Myocyte (in vitro differentiated cells): ENCODE results near the gene USP10. TPM values are rescaled to one million over a fixed set of nuclear protein-coding genes. Genes with fewer than 3 reads are reported as not detected.
"Not testable (repeated sequence)": the region's sequence is repeated elsewhere in the genome, so short reads cannot be mapped to it uniquely, and the experiment has no call there.

Experiments used
- DNase-seq: peaks from one replicate; pipeline ENCODE4 v3.0.0-alpha.2; 2012; ENCODE audit warnings: low read depth
- total RNA-seq: library from RNA; depleted of rRNA; stranded (reverse); fragments of >200 nt; gene quantifications from 2 replicates; pipeline ENCODE4 v1.2.3, GENCODE V29; 2014

Gene USP10
- total RNA-seq, 1 donor from 2014 or later: 53.2 TPM

DNA sequence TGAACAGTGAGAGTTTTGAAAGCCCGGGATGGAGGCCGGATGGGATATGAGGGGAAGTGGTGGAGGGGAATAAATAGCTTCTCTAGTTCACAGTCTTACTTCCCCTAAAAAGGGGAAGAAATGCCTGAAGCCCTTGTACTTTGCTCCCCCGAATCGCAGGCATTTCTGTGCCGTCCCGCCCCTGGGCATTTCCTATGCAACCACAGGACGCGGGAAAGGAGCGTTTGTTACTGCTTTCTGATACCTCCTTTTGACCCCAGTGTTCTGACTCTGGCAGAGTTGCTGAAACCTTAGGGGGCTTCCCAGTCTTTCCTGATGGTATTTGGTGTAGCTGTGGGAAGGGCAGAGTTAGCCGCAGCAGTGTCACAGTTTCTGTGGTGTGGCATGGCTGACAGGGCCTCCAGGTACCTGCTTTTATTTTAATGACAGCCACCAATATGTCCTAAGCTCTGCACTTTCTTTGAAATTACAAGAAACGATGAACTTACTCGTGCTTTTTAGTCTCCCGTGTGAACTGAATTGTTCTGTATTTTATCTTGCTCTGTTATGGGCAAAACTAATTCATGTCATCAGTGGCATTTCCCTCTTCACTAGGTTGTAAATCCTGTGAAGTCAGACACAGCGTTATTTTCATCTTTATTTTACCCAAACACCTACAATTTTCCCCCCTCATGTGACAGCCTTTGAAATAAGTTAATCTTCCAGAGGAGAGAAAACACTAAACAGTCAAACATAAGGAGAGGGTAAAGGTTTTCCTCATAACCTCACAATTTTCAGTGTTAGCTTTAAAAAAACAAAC lies 27.1 kb downstream of the USP10 start:
- DNase-seq: no peak

DNA sequence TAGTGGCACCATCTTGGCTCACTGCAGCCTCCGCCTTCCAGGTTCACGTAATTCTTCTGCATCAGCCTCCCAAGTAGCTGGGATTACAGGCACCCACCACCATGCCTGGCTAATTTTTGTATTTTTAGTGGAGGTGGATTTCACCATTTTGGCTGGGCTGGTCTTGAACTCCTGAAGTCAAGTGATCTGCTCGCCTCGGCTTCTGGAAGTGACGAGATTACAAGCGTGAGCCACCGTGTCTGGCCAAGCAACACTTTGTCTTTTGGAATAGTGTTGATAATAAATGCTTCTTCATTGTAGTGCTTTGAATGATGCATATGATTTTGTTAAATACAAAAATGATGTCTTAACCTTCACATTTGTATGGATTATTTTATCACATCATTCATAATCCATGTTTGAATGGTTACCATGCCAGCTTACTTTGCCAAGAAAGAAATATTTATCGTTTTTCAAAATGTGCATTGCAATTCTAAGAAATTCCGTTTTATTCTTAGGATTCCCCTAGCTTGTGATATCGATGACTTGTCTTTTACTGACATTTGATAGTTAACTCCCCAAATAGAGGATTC lies 29.1 kb downstream of the USP10 start:
- DNase-seq: no peak

DNA sequence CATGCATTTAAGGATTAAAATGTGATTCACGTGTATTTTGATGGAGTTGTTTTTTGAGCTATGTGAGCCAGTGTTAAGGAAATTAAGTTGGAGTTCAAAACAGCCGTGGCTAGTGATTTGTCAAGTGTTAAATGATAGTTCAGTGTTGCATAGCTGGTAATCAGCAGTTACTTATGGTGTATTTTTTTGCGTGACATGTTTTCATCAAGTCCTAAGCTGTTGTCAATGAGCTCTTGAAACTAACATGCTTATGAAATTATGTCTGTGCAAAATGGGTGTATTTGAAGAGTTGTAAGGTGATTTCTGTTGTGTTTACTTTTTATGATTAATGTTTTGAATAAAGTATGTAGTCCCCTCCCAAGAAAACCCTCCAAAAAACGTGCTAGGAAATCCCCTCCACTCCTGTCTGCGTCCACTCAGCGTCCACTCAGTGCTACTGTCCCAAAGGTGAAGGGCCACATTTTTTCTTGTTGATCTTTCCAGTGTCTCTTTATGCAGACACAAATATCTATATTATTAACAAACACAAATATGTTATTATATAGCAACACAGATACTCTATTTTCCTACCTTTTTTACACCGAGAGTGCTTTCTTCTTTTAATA lies 30.0 kb downstream of the USP10 start:
- no peak for DNase-seq

DNA sequence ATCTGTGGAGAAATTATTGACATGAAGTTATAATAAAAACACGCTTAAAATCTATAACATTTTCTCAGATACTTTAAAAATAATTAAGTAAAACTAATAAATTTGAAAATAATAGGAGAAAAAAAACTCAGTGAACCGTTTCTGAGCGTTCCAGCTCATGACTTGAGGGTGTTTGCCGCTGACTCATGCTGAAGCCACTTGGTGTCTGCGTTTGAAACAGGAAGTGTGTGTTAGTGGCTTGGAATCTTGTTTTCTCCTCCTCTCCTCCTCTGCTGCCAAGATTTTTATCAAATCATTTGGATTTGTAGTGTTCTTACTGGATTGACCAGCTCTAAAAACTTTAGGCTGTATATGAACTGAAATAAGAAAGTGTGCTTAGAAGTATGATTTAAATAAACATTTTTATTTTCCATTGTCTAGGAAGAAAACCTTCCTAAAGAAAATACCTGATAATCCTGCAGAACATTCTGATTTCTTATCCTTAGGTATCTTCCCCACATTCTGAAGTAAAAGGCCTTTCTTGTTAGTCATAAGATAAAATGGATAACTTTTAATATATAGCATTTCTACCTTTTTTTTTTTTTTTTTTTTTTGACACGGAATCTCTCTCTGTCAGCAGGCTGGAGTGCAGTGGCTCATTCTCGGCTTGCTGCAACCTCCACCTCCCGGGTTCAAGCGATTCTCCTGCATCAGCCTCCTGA lies 30.8 kb downstream of the USP10 start:
- DNase-seq: peak; percentile 79

DNA sequence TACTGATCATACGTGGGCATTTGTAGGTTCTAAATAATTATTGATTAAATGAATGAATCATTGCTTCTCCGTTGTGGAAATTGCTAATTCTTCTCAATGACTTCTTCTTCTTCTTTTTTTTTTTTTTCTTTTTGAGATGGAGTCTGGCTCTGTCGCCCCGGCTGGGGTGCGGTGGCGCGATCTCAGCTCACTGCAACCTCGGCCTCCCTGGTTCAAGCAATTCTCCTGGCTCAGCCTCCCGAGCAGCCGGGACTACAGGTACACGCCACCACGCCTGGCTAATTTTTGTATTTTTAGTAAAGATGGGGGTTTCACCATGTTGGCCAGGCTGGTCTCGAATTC lies 32.5 kb downstream of the USP10 start:
- DNase-seq: not testable (repeated sequence)

DNA sequence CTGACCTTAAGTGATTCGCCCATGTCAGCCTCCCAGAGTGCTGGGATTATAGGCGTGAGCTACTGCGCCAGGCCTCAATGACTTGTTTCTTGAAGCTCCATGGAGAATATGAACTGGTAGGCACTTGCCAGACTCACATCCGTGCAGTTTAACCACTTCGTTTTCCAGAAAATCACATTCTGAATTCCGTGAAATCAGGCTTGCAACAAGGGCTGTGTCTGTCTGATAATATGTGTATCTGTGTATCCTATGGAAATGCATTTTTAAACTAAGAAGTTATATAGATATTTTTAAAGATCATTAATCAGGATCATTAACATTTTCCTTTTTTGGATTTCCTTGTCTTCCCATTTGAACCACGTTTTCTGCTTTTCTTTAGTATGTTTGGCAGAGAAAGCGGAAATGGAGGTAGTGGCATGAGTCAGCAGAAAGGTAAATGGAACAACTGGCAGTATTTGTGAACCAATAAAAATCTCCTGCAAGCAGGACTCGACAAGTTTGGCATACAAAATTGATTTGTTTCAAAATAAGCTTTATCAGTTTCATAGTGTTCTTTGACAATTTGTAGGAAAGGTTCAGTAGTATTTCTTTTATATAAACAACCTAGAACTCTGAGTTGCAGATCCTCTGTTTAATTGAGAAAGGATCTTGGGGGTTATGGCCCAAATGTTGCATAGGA lies 33.0 kb downstream of the USP10 start:
- no peak for DNase-seq

DNA sequence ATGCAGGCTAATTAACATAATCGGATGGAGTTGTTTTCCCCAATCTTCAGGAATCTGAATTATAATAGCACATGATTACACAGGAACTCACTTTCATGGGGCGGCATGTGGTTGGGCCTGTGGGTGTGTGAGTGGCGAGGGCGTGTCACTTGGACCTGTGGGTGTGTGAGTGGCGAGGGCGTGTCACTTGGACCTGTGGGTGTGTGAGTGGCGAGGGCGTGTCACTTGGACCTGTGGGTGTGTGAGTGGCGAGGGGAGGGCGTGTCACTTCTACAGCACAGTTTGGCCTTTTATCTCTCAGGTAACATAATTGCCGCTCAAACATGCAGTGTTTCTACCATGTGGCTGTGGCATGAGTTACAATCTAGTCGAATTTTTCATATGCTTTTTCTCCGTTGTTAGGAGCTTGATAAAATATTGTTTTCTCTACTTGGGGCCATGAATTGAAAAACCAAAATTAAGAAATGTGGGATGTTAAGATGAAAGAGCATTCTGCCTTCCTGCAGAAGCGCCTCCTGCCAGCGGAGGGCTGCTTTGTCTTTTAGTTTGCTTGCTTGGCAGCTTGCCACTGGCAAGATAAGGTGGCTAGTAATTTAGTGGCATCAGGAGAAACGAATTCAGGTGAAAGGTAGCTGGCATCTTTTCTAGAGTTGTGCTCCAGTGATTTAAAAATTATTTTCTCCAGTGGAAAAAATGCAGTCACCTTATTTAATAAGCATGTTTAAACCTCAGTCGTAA lies 36.2 kb downstream of the USP10 start:
- no peak for DNase-seq

DNA sequence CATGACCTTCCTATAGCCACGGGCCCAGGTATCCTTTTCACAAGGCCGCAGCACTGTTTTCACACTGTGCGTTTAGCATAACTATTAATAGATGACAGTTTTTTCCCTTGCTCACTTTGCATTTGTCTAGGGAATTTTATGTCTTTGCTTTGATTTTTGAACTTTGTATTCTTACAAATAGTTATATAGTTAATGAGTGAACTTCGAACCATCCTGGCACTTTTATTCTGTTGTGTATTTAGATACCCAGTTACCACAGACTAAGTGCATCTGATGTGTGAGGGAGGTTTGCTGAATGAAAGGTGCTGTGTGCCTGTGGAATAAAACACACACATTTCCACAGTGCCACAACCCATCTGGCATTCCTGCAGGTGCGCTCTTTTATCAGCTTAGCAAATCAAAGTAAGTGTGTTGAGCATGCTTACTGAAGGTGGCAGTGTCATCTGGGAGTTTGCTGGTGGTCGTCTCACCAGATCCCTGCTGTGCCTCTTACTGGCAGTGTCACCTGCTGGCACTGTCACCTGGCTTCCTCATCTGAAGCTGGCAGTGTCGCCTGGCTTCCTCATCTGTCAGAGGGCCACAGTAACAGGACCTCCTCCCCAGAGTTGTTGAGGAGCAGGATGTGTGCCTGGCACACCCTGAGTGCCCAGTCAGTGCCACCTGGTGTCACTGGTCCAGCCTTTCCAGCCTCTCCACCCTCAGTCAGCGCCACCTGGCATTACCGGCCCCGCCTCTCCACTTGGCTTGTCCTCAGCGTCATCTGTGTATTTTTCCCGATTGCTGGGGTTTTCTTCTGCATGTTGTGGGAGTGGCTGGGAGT lies 37.6 kb downstream of the USP10 start:
- no peak for DNase-seq

DNA sequence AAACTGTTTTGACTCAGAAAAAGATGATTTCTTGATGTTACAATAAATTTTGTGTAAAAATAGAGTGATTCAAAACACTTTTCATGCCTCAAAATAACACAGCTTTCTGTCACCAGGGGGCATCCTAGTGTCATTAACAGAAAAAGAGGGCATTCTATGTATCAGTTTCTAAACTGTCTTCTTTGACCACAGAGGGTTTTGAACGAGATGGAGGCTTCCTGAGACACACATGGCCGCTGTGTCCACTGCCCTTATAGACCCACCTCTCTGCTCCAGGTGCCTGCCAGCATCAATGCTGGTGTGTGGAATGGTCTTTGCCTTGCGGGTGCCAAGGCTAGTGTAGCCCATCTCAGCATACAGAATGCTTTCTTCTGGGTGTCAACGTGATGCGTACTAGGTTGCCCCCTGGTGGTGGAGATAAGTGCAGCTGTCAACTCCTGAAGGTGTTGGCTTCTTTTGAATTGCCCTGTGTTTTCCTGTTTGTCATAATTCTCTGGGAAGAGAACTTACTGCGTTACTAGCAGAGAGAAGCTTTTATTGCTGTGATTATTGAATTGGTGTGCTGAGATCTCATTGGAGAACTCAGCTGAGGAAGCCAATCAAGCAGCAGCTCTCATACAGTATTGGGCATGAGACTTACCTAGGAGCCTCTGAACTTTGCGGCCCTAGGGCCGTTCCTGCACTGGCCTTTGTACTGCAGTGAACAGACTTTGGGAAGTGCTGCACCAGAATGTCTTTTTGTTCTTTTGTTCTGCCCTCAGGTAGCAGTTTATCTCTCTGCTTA lies 38.6 kb downstream of the USP10 start:
- DNase-seq: peak; percentile 79

DNA sequence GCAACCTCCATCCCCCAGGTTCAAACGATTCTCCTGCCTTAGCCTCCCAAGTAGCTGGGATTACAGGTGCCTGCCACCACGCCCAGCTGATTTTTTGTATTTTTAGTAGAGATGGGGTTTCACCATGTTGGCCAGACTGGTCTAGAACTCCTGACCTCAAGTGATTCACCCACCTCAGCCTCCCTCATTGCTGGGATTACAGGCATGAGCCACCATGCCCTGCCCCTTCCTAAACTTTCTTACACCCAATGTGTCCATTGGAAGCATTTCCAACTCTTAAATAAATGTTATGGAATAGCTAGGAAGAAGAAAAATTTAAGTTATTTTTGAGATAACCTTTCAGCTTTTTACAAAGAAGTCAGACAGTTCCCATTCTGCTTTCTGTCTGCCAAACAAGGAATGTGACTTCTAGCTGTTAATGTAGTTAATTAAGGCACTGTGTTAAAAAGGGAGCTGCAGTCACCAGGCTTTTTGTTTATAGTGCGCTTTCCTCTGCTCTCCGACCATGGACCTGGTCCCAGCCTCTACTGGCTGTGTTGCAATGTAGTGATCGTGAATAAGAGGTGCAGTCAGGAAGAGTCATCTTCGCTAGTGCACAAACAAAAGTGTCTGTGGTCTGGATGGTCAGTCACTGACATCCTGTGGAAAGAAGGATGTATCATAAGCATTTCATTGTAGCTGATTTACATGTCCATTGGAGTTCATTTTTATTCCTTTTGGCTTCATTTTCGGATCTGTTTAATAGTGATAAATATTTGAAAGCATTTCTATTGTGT lies 39.7 kb downstream of the USP10 start:
- DNase-seq: no peak

DNA sequence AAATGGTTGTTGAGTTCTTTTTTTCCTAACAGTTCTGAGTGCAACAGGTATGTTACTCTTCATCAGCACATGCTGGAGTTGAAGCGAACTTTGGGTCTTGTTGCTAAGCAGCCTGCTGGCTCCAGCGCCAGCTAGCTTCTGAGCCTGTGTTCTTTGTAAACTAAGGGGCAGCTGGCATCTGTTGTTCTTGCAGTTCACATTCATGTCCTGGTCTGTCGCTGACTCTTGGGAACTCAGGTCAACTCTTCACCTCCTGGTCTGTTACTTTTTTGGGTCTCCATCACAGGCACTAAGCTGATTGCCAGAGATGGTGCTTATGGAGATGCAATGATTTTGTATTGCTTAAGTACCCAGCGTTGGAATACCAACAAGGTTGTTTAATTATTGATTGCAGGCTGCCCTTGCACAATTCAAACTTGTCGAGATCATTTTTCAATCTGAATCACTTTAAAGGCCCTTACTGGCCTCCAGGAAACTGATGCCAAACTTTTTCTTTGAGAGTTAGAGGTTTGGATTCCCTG lies 40.9 kb downstream of the USP10 start:
- no peak for DNase-seq

DNA sequence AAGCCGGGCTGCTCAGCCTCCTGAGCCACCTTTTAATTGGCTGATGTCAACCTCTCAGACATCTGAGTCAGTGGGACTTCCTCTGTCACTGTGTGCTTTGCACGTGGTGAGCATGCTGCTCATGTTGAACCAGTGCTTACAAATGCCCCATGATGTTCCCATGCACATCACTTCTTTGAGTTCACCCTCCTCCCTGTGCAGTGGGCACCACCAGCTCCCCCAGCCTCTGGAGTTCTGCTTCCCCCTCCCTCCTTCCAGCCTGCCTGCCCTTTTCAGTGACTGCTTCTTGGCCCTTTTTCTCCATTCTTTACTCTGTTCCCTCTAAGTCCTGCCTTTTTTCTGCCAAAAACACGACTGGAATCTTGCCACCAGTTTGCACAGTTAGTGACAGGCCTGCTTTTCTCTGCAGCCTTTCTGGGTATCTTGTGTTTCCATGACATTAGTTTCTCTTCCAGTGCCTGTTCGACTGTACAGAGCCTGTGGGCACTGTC lies 41.6 kb downstream of the USP10 start:
- no peak for DNase-seq

DNA sequence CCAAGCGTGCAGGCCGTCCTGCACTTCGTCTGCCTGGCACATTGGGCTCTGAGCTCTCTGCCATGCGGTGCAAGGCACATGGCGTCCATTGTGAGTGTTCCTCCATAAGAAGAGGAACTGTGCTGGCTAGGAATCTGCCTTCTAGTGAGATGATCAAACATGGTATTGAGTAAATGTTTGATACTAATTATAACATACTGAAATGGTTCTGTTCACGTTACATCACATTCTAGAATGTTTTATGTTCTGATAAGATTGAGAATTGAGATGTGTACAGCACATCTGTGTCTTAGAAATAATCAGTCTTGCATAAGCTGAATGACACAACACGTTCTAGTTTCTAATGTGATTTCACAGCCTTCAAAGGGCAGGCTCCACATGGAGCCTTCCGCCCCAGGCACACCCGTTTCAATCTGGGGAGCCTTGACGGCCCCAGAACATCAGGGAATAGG lies 42.9 kb downstream of the USP10 start:
- no peak for DNase-seq

DNA sequence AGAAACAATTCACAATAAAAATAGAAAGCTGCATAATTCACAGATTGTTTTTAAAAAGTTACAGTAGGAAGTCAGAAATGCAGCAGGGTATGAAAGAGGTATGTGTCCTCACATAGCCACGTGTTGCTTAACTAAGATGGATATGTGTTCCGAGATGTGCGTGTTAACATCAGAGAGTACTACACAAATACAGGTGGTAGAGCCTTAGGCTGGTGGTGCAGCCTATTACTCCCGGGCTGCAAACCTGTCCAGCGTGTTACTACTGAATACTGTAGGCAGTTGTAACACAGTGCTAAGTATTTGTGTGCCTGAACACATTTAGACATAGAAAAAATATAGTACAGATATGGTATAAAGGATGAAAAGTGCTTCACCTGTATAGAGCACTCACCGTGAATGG lies 46.4 kb downstream of the USP10 start:
- no peak for DNase-seq

DNA sequence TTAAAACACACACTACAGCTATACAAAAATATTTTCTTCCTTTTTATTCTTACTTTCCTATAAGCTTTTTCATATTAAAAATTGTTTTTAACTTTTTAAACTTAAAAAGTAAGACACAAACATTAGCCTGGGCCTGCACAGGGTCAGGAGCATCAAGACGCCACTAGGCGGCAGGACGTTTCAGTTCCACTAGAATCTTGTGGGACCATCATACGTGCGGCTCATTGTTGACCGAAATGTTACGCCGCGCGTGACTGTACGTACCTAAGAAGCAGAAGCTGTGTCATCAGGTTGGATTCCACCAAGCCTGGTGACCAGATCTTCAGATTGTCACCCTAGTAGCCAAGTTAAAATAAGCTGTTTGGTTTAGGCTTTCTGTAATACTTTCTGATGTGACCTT lies 47.1 kb downstream of the USP10 start:
- no peak for DNase-seq

DNA sequence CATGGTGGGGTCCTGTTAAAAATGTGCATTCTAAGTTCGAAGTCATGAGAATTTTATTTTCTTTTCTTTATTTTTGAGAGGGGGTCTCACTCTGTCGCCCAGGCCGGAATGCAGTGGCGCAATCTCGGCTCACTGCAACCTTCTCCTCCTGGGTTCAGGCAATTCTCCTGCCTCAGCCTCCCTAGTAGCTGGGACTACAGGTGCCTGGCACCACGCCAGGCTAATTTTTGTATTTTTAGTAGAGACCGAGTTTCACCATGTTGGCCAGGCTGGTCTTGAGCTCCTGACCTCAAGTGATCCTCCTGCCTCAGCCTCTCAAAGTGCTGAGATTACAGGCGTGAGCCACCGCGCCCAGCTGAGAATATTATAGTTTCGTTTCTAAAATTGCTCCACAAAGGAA lies 48.4 kb downstream of the USP10 start:
- DNase-seq: not testable (repeated sequence)

DNA sequence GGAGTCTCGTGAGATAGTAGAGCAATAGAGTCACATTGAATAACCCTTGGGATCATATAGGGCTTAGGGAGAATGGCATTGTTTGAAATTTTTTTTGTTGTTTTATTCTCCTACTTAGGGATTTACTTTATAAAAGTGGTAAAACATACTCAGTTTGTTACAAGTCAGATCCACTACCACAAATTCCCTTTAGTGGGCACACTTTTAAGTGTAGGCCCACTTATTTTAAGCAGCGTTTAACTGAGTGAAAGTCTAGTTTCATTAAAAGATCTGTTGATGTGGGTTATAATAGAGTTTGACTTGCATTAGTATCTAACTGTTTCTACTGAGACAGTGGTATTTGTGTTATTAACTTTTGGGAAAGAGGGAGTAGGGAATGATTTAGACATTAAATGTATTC lies 49.3 kb downstream of the USP10 start:
- no peak for DNase-seq

DNA sequence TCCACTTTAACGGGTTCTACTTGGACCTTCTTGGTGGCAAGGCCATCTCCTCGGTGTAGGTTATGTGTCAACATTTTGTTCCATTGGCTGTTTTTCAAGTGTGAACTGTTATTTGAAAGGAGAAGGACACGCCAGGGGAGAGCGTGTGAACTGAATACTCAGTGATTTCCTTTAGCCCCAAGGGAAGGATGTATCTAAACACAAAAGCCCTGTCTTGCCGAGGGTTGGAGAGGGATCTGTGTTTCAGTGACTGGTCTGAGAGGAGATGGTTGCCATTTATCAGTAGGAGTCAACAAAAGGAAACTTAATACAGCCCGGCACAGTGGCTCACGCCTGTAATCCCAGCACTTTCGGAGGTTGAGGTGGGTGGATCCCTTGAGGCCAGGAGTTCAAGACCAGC lies 50.0 kb downstream of the USP10 start:
- DNase-seq: no peak
